Liver (tissue), 9 donors: ENCODE data around the gene GATAD2B. TPM values are rescaled to one million over a fixed set of nuclear protein-coding genes. Genes with fewer than 3 reads are reported as not detected.

Source experiments
- DNase-seq: peaks from one replicate; pipeline ENCODE4 v3.0.0-alpha.2; 2017; ENCODE audit warnings: low spot score
- H3K27ac ChIP-seq, 2 donors: one replicate each; pipeline ENCODE4 v1.7.0; 2013; ENCODE audit warnings: inconsistent platforms in 2 of 2, low read length in 2 of 2, control low read depth in 1 of 2, low read depth in 1 of 2, mild to moderate bottlenecking in 1 of 2
- H3K27me3 ChIP-seq, 4 donors: one replicate each; pipeline versions ENCODE4 v1.6.1 to v1.7.0; 2013; ENCODE audit warnings: low read length in 3 of 4, inconsistent platforms in 1 of 4, mild to moderate bottlenecking in 1 of 4, moderate library complexity in 1 of 4; ENCODE audit not compliant: control insufficient read depth in 4 of 4, insufficient read depth in 4 of 4
- H3K36me3 ChIP-seq, 4 donors: one replicate each; pipeline versions ENCODE4 v1.6.1 to v1.7.0; 2013; ENCODE audit warnings: low read length in 3 of 4, mild to moderate bottlenecking in 3 of 4, low read depth in 1 of 4, moderate library complexity in 1 of 4; ENCODE audit not compliant: control insufficient read depth in 4 of 4, insufficient read depth in 3 of 4
- H3K4me1 ChIP-seq, 4 donors: one replicate each; pipeline versions ENCODE4 v1.6.1 to v1.7.0; 2013; ENCODE audit warnings: low read length in 3 of 4, mild to moderate bottlenecking in 3 of 4, moderate library complexity in 1 of 4; ENCODE audit not compliant: control insufficient read depth in 4 of 4, insufficient read depth in 4 of 4
- H3K4me3 ChIP-seq, 3 donors: one replicate each; pipeline versions ENCODE4 v1.6.1 to v1.7.0; 2013; ENCODE audit warnings: low read length in 3 of 3, control low read depth in 1 of 3, low read depth in 1 of 3, mild to moderate bottlenecking in 1 of 3
- H3K9ac ChIP-seq, 2 donors: one replicate each; pipeline ENCODE4 v1.7.0; 2013; ENCODE audit warnings: low read length in 2 of 2, mild to moderate bottlenecking in 2 of 2, moderate library complexity in 2 of 2, control low read depth in 1 of 2, low read depth in 1 of 2
- H3K9me3 ChIP-seq, 4 donors: one replicate each; pipeline versions ENCODE4 v1.6.1 to v1.7.0; 2013; ENCODE audit warnings: low read length in 3 of 4; ENCODE audit not compliant: control insufficient read depth in 4 of 4
- ATF3 ChIP-seq: IDR thresholded peaks from 2 replicates; pipeline ENCODE4 v1.6.1; 2016; ENCODE audit warnings: antibody characterized with exemption
- CTCF ChIP-seq: fragments of 150-350 bp; IDR thresholded peaks from 2 replicates; pipeline ENCODE4 v1.5.1; 2017; ENCODE audit warnings: improper control_type of control experiment, low read depth, low read length; ENCODE audit not compliant: missing input control
- EGR1 ChIP-seq, 2 donors: IDR thresholded peaks; 2 replicates each; pipeline ENCODE4 v1.6.1; 2016 to 2018; ENCODE audit warnings: antibody characterized with exemption in 2 of 2, low read depth in 2 of 2
- FOXA2 ChIP-seq: IDR thresholded peaks from 2 replicates; pipeline ENCODE4 v1.6.1; 2016; ENCODE audit warnings: antibody characterized with exemption
- GABPA ChIP-seq, 2 donors: IDR thresholded peaks in 1 of 2; conservative IDR thresholded peaks in 1 of 2; 2 replicates each; pipeline ENCODE4 v1.6.1; 2016; ENCODE audit warnings: antibody characterized with exemption in 2 of 2, mild to moderate bottlenecking in 1 of 2, moderate library complexity in 1 of 2
- HNF4A ChIP-seq, 2 donors: conservative IDR thresholded peaks; 2 replicates each; pipeline ENCODE4 v1.6.1; 2016; ENCODE audit warnings: antibody characterized with exemption in 2 of 2, mild to moderate bottlenecking in 2 of 2
- HNF4G ChIP-seq: IDR thresholded peaks from 2 replicates; pipeline ENCODE4 v1.6.1; 2016; ENCODE audit warnings: antibody characterized with exemption
- JUND ChIP-seq, 2 donors: IDR thresholded peaks; 2 replicates each; pipeline ENCODE4 v1.6.1; 2016; ENCODE audit warnings: antibody characterized with exemption in 2 of 2
- MAX ChIP-seq: IDR thresholded peaks from 2 replicates; pipeline ENCODE4 v1.6.1; 2016; ENCODE audit warnings: antibody characterized with exemption
- NR2F2 ChIP-seq: IDR thresholded peaks from 2 replicates; pipeline ENCODE4 v1.6.1; 2016; ENCODE audit warnings: antibody characterized with exemption
- RAD21 ChIP-seq, 2 donors: IDR thresholded peaks; 2 replicates each; pipeline ENCODE4 v1.6.1; 2016; ENCODE audit warnings: antibody characterized with exemption in 2 of 2, mild to moderate bottlenecking in 2 of 2
- REST ChIP-seq: IDR thresholded peaks from 2 replicates; pipeline ENCODE4 v1.6.1; 2016; ENCODE audit warnings: antibody characterized with exemption, mild to moderate bottlenecking
- RXRA ChIP-seq, 2 donors: IDR thresholded peaks; 2 replicates each; pipeline ENCODE4 v1.6.1; 2017 to 2018; ENCODE audit warnings: antibody characterized with exemption in 2 of 2, mild to moderate bottlenecking in 1 of 2
- SP1 ChIP-seq: IDR thresholded peaks from 2 replicates; pipeline ENCODE4 v1.6.1; 2018; ENCODE audit warnings: antibody characterized with exemption, mild to moderate bottlenecking
- TAF1 ChIP-seq: conservative IDR thresholded peaks from 2 replicates; pipeline ENCODE4 v1.6.1; 2016; ENCODE audit warnings: antibody characterized with exemption, mild to moderate bottlenecking
- YY1 ChIP-seq: IDR thresholded peaks from 2 replicates; pipeline ENCODE4 v1.6.1; 2016; ENCODE audit warnings: antibody characterized with exemption, mild to moderate bottlenecking
- ZBTB33 ChIP-seq: IDR thresholded peaks from 2 replicates; pipeline ENCODE4 v1.6.1; 2016; ENCODE audit warnings: antibody characterized with exemption
- WGBS: extraction: QIAGEN DNeasy Blood & Tissue Kit; methylation state at CpG from one replicate; pipeline ENCODE4 v1.1.7; 2013; 5-methylcytosine and 5-hydroxymethylcytosine counted together
- polyA plus RNA-seq, 2 donors: library from polyadenylated mRNA; stranded (reverse) in 1 of 2; unstranded in 1 of 2; fragments of 200-250 nt in 1 of 2; fragments of >200 nt in 1 of 2; fragmentation: Nextera tagmentation in 1 of 2; extraction: Ambion mirVana in 1 of 2; gene quantifications; one replicate each; pipeline versions ENCODE4 v1.2.1 to v1.2.3, GENCODE V29; 2013 to 2015
- total RNA-seq, 2 donors: library from RNA; depleted of rRNA; stranded (reverse); fragments of >200 nt; gene quantifications; one replicate each; pipeline ENCODE4 v1.2.3, GENCODE V29; 2014
- donor health status: healthy.
- donor health status: healthy.
- donor health status: healthy.
- donor health status: healthy.
- donor health status: healthy.

Gene GATAD2B
- total and polyA plus RNA-seq, 4 donors, result 3.2 to 4.9 (median 3.9) TPM

- Histone ChIP-seq H3K9ac (no peak overlapping the region), H3K4me1 (peaks cover 2 to 19% (median 13%) of the 10 kb centered on the region in 4 donors), H3K9me3 (no peaks in the 10 kb centered on the region), H3K27ac (no peak overlapping the region), H3K27me3 (no peaks in the 10 kb centered on the region), H3K36me3 (peaks cover 0 to 1% (median under 1%) of the 10 kb centered on the region in 4 donors), H3K4me3 (no peak overlapping the region)
- 93% methylated on average over 7 of the region's 7 CpGs for WGBS
- DNase-seq, result no peak
- no peak for TF ChIP-seq RAD21 (IDR thresholded peaks at IDR 0.05)
- TF ChIP-seq NR2F2, result no peak
- TF ChIP-seq JUND (IDR thresholded peaks at IDR 0.05), result no peak
- no peak for TF ChIP-seq SP1
- no peak for TF ChIP-seq ZBTB33
- no peak for TF ChIP-seq RXRA (IDR thresholded peaks at IDR 0.05)
- no peak for TF ChIP-seq REST
- no peak for TF ChIP-seq ATF3
- no peak for TF ChIP-seq CTCF
Observed at GRCh38 chr1:153801786-153802697, 120.7 kb downstream of the GATAD2B start.

- DNase-seq, result no peak
- Histone ChIP-seq H3K27me3 (no peaks in the 10 kb centered on the region), H3K4me1 (peaks cover 2 to 19% (median 13%) of the 10 kb centered on the region in 4 donors), H3K4me3 (no peak overlapping the region), H3K9me3 (no peaks in the 10 kb centered on the region), H3K36me3 (no peaks in the 10 kb centered on the region), H3K9ac (no peak overlapping the region), H3K27ac (peak overlapping the region in 1 of 2 donors; percentile 38)
- WGBS, result 98% methylated on average over 6 of the region's 6 CpGs
- TF ChIP-seq SP1 (no peak), YY1 (no peak), CTCF (no peak), FOXA2 (no peak), GABPA (IDR thresholded peaks at IDR 0.05 in 1 of 2, conservative IDR thresholded peaks at IDR 0.05 in 1 of 2) (no peak), TAF1 (no peak), ATF3 (no peak), RAD21 (IDR thresholded peaks at IDR 0.05) (no peak), MAX (no peak), EGR1 (IDR thresholded peaks at IDR 0.05; ENCODE audit: low read depth in 2 of 2) (no peak), RXRA (IDR thresholded peaks at IDR 0.05) (no peak), HNF4G (no peak), HNF4A (conservative IDR thresholded peaks at IDR 0.05) (no peak)
Observed at GRCh38 chr1:153801028-153801625, 121.6 kb downstream of the GATAD2B start.
